Mucosa of descending colon (tissue), 3 donors: ENCODE data around the gene TRERF1. TPM values are rescaled to one million over a fixed set of nuclear protein-coding genes. Genes with fewer than 3 reads are reported as not detected.

ENCODE experiments used
- ATAC-seq: fragments of 200-7000 bp; cut with Tn5 transposase; one replicate; pipeline ENCODE4 v1.9.1; 2020; ENCODE audit warnings: mild to moderate bottlenecking, moderate library complexity
- DNase-seq, 3 donors: peaks; one replicate each; pipeline ENCODE4 v3.0.0-alpha.2; 2020
- H3K36me3 ChIP-seq: fragments of 200-600 bp; one replicate; pipeline ENCODE4 v1.8.0; 2021; ENCODE audit warnings: low read depth, mild to moderate bottlenecking
- H3K4me1 ChIP-seq: fragments of 200-600 bp; one replicate; pipeline ENCODE4 v1.8.0; 2021; ENCODE audit warnings: low read depth, mild to moderate bottlenecking
- H3K4me3 ChIP-seq: fragments of 200-600 bp; one replicate; pipeline ENCODE4 v1.8.0; 2021; ENCODE audit warnings: mild to moderate bottlenecking
- H3K9me3 ChIP-seq: fragments of 200-600 bp; one replicate; pipeline ENCODE4 v1.8.0; 2021; ENCODE audit warnings: mild to moderate bottlenecking
- intact Hi-C, 2 donors: fragments of 100-400 bp; cut with DNase I in 1 of 2; cut with micrococcal nuclease in 1 of 2; formaldehyde crosslinking; loops; one replicate each; pipeline versions ENCODE4 v1.11.0 to v1.11.1; 2022; cut with DNase I, micrococcal nuclease
- total RNA-seq, 3 donors: library from RNA; stranded (reverse); fragmentation: NEBNext Ultra II Directional in 2 of 3; extraction: Animal tissue kit (Norgen Biotek cat#: 25700) in 2 of 3; gene quantifications; one replicate each; pipeline versions ENCODE4 v1.2.1 to v1.2.4, GENCODE V29; 2021 to 2023
- TF ChIP-seq, protein P1 (sequence below): fragments of 200-600 bp; IDR thresholded peaks from one replicate; pipeline ENCODE4 v1.8.0; 2022; ENCODE audit warnings: antibody characterized with exemption, mild to moderate bottlenecking
- donor health status: DM: no; HTN: no; CAD: no; lungs with moderate emphysema.
- donor health status: DM: no; HTN: no; CAD: no.
- donor health status: DM: no; HTN: yes; CAD: no.

TRERF1 gene
- total RNA-seq, 3 donors from 2014 or later: 2.8 to 11.2 (median 3.8) TPM

GRCh38 chr6:42257614-42258013, 194.1 kb downstream of the TRERF1 start:
- no peaks in the 10 kb centered on the region for H3K36me3 ChIP-seq
- H3K4me3 ChIP-seq: no peak overlapping the region
- TF ChIP-seq, protein P1, sequence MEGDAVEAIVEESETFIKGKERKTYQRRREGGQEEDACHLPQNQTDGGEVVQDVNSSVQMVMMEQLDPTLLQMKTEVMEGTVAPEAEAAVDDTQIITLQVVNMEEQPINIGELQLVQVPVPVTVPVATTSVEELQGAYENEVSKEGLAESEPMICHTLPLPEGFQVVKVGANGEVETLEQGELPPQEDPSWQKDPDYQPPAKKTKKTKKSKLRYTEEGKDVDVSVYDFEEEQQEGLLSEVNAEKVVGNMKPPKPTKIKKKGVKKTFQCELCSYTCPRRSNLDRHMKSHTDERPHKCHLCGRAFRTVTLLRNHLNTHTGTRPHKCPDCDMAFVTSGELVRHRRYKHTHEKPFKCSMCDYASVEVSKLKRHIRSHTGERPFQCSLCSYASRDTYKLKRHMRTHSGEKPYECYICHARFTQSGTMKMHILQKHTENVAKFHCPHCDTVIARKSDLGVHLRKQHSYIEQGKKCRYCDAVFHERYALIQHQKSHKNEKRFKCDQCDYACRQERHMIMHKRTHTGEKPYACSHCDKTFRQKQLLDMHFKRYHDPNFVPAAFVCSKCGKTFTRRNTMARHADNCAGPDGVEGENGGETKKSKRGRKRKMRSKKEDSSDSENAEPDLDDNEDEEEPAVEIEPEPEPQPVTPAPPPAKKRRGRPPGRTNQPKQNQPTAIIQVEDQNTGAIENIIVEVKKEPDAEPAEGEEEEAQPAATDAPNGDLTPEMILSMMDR: no peak
- intact Hi-C loops: loop anchor here in 1 of 2 donors (10.0 kb wide), 1 partner anchor 287 kb away; no protein-coding TSS in a partner anchor
- peaks cover 8% of the 10 kb centered on the region for H3K4me1 ChIP-seq
- DNase-seq: no peak
- no peak for ATAC-seq
- H3K9me3 ChIP-seq: no peaks in the 10 kb centered on the region

GRCh38 chr6:42257063-42257462, 194.7 kb downstream of the TRERF1 start:
- intact Hi-C loops: loop anchor here in 1 of 2 donors (10.0 kb wide), 1 partner anchor 288 kb away; no protein-coding TSS in a partner anchor
- TF ChIP-seq, protein P1: no peak
- Histone ChIP-seq H3K4me3 (no peak overlapping the region), H3K36me3 (no peaks in the 10 kb centered on the region), H3K4me1 (peaks cover 8% of the 10 kb centered on the region), H3K9me3 (no peaks in the 10 kb centered on the region)
- DNase-seq: no peak
- no peak for ATAC-seq

- ATAC-seq: no peak
- intact Hi-C loops: loop anchor here in 1 of 2 donors (10.0 kb wide), 1 partner anchor 290 kb away; no protein-coding TSS in a partner anchor
- no peaks in the 10 kb centered on the region for H3K9me3 ChIP-seq
- no peak for DNase-seq
- H3K4me3 ChIP-seq: no peak overlapping the region
- TF ChIP-seq, protein P1: no peak
- H3K36me3 ChIP-seq: no peaks in the 10 kb centered on the region
- peaks cover under 1% of the 10 kb centered on the region for H3K4me1 ChIP-seq
Observed at GRCh38 chr6:42255050-42255449, 196.7 kb downstream of the TRERF1 start.

- no peaks in the 10 kb centered on the region for H3K4me1 ChIP-seq
- no peak for DNase-seq
- no peaks in the 10 kb centered on the region for H3K9me3 ChIP-seq
- TF ChIP-seq, protein P1: no peak
- ATAC-seq: no peak
- intact Hi-C loops: loop anchor here in 1 of 2 donors (10.0 kb wide), 1 partner anchor 290 kb away; no protein-coding TSS in a partner anchor
- H3K36me3 ChIP-seq: no peaks in the 10 kb centered on the region
- H3K4me3 ChIP-seq: no peak overlapping the region
Observed at GRCh38 chr6:42254505-42254904, 197.2 kb downstream of the TRERF1 start.

- Histone ChIP-seq H3K4me3 (no peak overlapping the region), H3K4me1 (no peaks in the 10 kb centered on the region), H3K36me3 (no peaks in the 10 kb centered on the region), H3K9me3 (no peaks in the 10 kb centered on the region)
- peak; percentile 70 to 80 (median 71) for DNase-seq
- peak; percentile 66 for ATAC-seq
- intact Hi-C loops: loop anchor here in 1 of 2 donors (10.0 kb wide), 1 partner anchor 293 kb away; no protein-coding TSS in a partner anchor
- TF ChIP-seq, protein P1: no peak
Observed at GRCh38 chr6:42251911-42252637, 199.7 kb downstream of the TRERF1 start.
